Breast epithelium (tissue), 3 donors: ENCODE data around the gene EDC3.

Experiments used
- CTCF ChIP-seq, 3 donors: fragments of 450-650 bp; IDR thresholded peaks; one replicate each; pipeline ENCODE4 v1.5.1; 2016 to 2017; ENCODE audit warnings: antibody characterized with exemption in 3 of 3, mild to moderate bottlenecking in 3 of 3, moderate library complexity in 3 of 3
- POLR2A ChIP-seq: fragments of 450-650 bp; IDR thresholded peaks from one replicate; pipeline ENCODE4 v1.6.1; 2016; ENCODE audit warnings: antibody characterized with exemption, mild to moderate bottlenecking, moderate library complexity
- POLR2AphosphoS5 ChIP-seq, 3 donors: sonication (generic); formaldehyde crosslinking; IDR thresholded peaks; one replicate each; pipeline ENCODE4 v1.6.1; 2017; ENCODE audit warnings: antibody characterized with exemption in 3 of 3

GRCh38 chr15:74732846-74733245, 37.0 kb upstream of the EDC3 start:
- TF ChIP-seq POLR2A (no peak), CTCF (IDR thresholded peaks at IDR 0.05) (no peak), POLR2AphosphoS5 (IDR thresholded peaks at IDR 0.05) (no peak)
